NCI-H1417 (cell line): ENCODE results near the gene AGO4.
A peak's percentile ranks its signal among the peaks of the same experiment; 100 is the strongest.
"Not testable (repeated sequence)": the region's sequence is repeated elsewhere in the genome, so short reads cannot be mapped to it uniquely, and the experiment has no call there.

Experiments
- DNase-seq, 3 experiments: peaks; one replicate each; lab custom pipeline; 2025; lab: John Stamatoyannopoulos, UW

The AGO4 gene

GRCh38 chr1:35807614-35808449 is at the start of gene AGO4:
Gene AGO4, plus strand, starts transcription at chr1:35808016. Its CDS starts 401 bp downstream, at chr1:35808417.
- peak; percentile 45 to 75 (median 65) for DNase-seq

- no peak for DNase-seq
Measured at GRCh38 chr1:35762141-35762540, 45.7 kb upstream of the AGO4 start.

GRCh38 chr1:35763201-35763600 is 44.6 kb upstream of the AGO4 start:
- DNase-seq: no peak

- no peak for DNase-seq
Measured at GRCh38 chr1:35764283-35764682, 43.5 kb upstream of the AGO4 start.

GRCh38 chr1:35768350-35769187 is 39.2 kb upstream of the AGO4 start:
- peak in 2 of 3 experiments; percentile 11 to 50 for DNase-seq

GRCh38 chr1:35769188-35769758 is 38.5 kb upstream of the AGO4 start:
- DNase-seq: peak; percentile 83 to 92 (median 89)

GRCh38 chr1:35773711-35774110 is 34.1 kb upstream of the AGO4 start:
- no peak for DNase-seq

GRCh38 chr1:35776172-35776571 is 31.6 kb upstream of the AGO4 start:
- not testable (repeated sequence) for DNase-seq

- DNase-seq: no peak
Measured at GRCh38 chr1:35777109-35777508, 30.7 kb upstream of the AGO4 start.

GRCh38 chr1:35783055-35783583 is 24.7 kb upstream of the AGO4 start:
- DNase-seq: no peak

GRCh38 chr1:35784364-35784763 is 23.5 kb upstream of the AGO4 start:
- not testable (repeated sequence) for DNase-seq

- DNase-seq: no peak
Measured at GRCh38 chr1:35788139-35788538, 19.7 kb upstream of the AGO4 start.

- DNase-seq: no peak
Measured at GRCh38 chr1:35790670-35791069, 17.1 kb upstream of the AGO4 start.

GRCh38 chr1:35795295-35795694 is 12.5 kb upstream of the AGO4 start:
- no peak for DNase-seq

GRCh38 chr1:35797380-35797779 is 10.4 kb upstream of the AGO4 start:
- no peak for DNase-seq

- not testable (repeated sequence) for DNase-seq
Measured at GRCh38 chr1:35798019-35798418, 9.8 kb upstream of the AGO4 start.

GRCh38 chr1:35800167-35800887 is 7.5 kb upstream of the AGO4 start:
- DNase-seq: not testable (repeated sequence)

GRCh38 chr1:35808450-35809113 is 766 bp downstream of the AGO4 start:
- peak; percentile 8 to 64 (median 43) for DNase-seq

GRCh38 chr1:35809114-35810095 is 1.6 kb downstream of the AGO4 start:
- no peak for DNase-seq
